Urinary bladder (tissue), 4 donors: ENCODE results near the gene CACNA1A. TPM values are rescaled to one million over a fixed set of nuclear protein-coding genes. Genes with fewer than 3 reads are reported as not detected.
A peak's percentile ranks its signal among the peaks of the same experiment; 100 is the strongest.
"Not testable (repeated sequence)": the region's sequence is repeated elsewhere in the genome, so short reads cannot be mapped to it uniquely, and the experiment has no call there.

Source experiments
- DNase-seq: peaks from one replicate; pipeline ENCODE4 v3.0.0-alpha.2; 2015; ENCODE audit errors: extremely low spot score
- H3K27ac ChIP-seq: one replicate; pipeline ENCODE4 v1.5.1; 2013; ENCODE audit warnings: low read depth, mild to moderate bottlenecking, moderate library complexity
- H3K36me3 ChIP-seq: one replicate; pipeline ENCODE4 v1.6.1; 2013; ENCODE audit warnings: mild to moderate bottlenecking, moderate library complexity; ENCODE audit not compliant: insufficient read depth
- H3K4me1 ChIP-seq: one replicate; pipeline ENCODE4 v1.6.1; 2013; ENCODE audit warnings: mild to moderate bottlenecking, moderate library complexity; ENCODE audit not compliant: insufficient read depth
- H3K4me3 ChIP-seq: one replicate; pipeline ENCODE4 v1.5.1; 2013; ENCODE audit warnings: low read depth, low read length
- WGBS: extraction: QIAGEN DNeasy Blood & Tissue Kit; methylation state at CpG from one replicate; pipeline ENCODE4 v1.1.7; 2013; 5-methylcytosine and 5-hydroxymethylcytosine counted together
- polyA plus RNA-seq: library from polyadenylated mRNA; stranded (reverse); fragments of 200-250 nt; gene quantifications from one replicate; pipeline ENCODE4 v1.2.3, GENCODE V29; 2013
- total RNA-seq: library from RNA; depleted of rRNA; stranded (reverse); fragments of >200 nt; gene quantifications from one replicate; pipeline ENCODE4 v1.2.3, GENCODE V29; 2014
- donor health status: healthy with polysubstance abuse.
- donor health status: healthy.

CACNA1A gene
- total and polyA plus RNA-seq, 2 donors: 0.75 to 1.7 TPM

GRCh38 chr19:13214036-13214730 is 292.1 kb downstream of the CACNA1A start:
- no peak for DNase-seq
- Histone ChIP-seq H3K36me3 (no peaks in the 10 kb centered on the region), H3K4me3 (no peak overlapping the region), H3K4me1 (no peaks in the 10 kb centered on the region), H3K27ac (no peak overlapping the region)
- 89% methylated on average over 19 of the region's 19 CpGs for WGBS

GRCh38 chr19:13212759-13213330 is 293.4 kb downstream of the CACNA1A start:
- no peaks in the 10 kb centered on the region for H3K4me1 ChIP-seq
- no peaks in the 10 kb centered on the region for H3K36me3 ChIP-seq
- WGBS: 72% methylated on average over 7 of the region's 7 CpGs
- H3K27ac ChIP-seq: no peak overlapping the region
- H3K4me3 ChIP-seq: no peak overlapping the region
- DNase-seq: no peak

GRCh38 chr19:13211426-13212308 is 294.6 kb downstream of the CACNA1A start:
- no peak overlapping the region for H3K4me3 ChIP-seq
- H3K4me1 ChIP-seq: no peaks in the 10 kb centered on the region
- H3K27ac ChIP-seq: no peak overlapping the region
- 89% methylated on average over 16 of the region's 16 CpGs for WGBS
- no peaks in the 10 kb centered on the region for H3K36me3 ChIP-seq
- DNase-seq: no peak

- 83% methylated on average over 20 of the region's 20 CpGs for WGBS
- no peak for DNase-seq
- H3K27ac ChIP-seq: no peak overlapping the region
These were observed 295.3 kb downstream of the CACNA1A start for GRCh38 chr19:13210941-13211340.

GRCh38 chr19:13210339-13210775 is 295.9 kb downstream of the CACNA1A start:
- Histone ChIP-seq H3K27ac (no peak overlapping the region), H3K4me1 (no peaks in the 10 kb centered on the region), H3K36me3 (no peaks in the 10 kb centered on the region), H3K4me3 (no peak overlapping the region)
- WGBS: 59% methylated on average over 13 of the region's 13 CpGs
- DNase-seq: no peak

More at GRCh38 chr19:13210941-13211340, 295.3 kb downstream of the CACNA1A start:
- Histone ChIP-seq H3K4me3 (no peak overlapping the region), H3K36me3 (no peaks in the 10 kb centered on the region), H3K4me1 (no peaks in the 10 kb centered on the region)

GRCh38 chr19:13209484-13210338 is 296.6 kb downstream of the CACNA1A start:
- 83% methylated on average over 13 of the region's 13 CpGs for WGBS
- DNase-seq: no peak
- H3K27ac ChIP-seq: no peak overlapping the region
- H3K4me1 ChIP-seq: no peaks in the 10 kb centered on the region
- H3K4me3 ChIP-seq: no peak overlapping the region
- H3K36me3 ChIP-seq: no peaks in the 10 kb centered on the region

GRCh38 chr19:13208672-13209483 is 297.4 kb downstream of the CACNA1A start:
- DNase-seq: no peak
- no peak overlapping the region for H3K27ac ChIP-seq

GRCh38 chr19:13207846-13208671 is 298.2 kb downstream of the CACNA1A start:
- Histone ChIP-seq H3K4me1 (no peaks in the 10 kb centered on the region), H3K36me3 (no peaks in the 10 kb centered on the region), H3K27ac (no peak overlapping the region), H3K4me3 (peak overlapping the region; percentile 53)
- peak; percentile 59 for DNase-seq
- WGBS: 27% methylated on average over 39 of the region's 39 CpGs

More at GRCh38 chr19:13208672-13209483, 297.4 kb downstream of the CACNA1A start:
- 82% methylated on average over 52 of the region's 52 CpGs for WGBS
- Histone ChIP-seq H3K4me3 (peak overlapping the region; percentile 53), H3K4me1 (no peaks in the 10 kb centered on the region), H3K36me3 (no peaks in the 10 kb centered on the region)

GRCh38 chr19:13207237-13207845 is 298.9 kb downstream of the CACNA1A start:
- Histone ChIP-seq H3K36me3 (no peaks in the 10 kb centered on the region), H3K27ac (no peak overlapping the region), H3K4me3 (peak overlapping the region; percentile 53), H3K4me1 (no peaks in the 10 kb centered on the region)
- WGBS: 67% methylated on average over 79 of the region's 79 CpGs
- DNase-seq: no peak

- H3K36me3 ChIP-seq: no peaks in the 10 kb centered on the region
- WGBS: 86% methylated on average over 5 of the region's 5 CpGs
- no peak overlapping the region for H3K4me3 ChIP-seq
- H3K27ac ChIP-seq: no peak overlapping the region
- H3K4me1 ChIP-seq: no peaks in the 10 kb centered on the region
- no peak for DNase-seq
These were observed 299.7 kb downstream of the CACNA1A start for GRCh38 chr19:13206587-13206986.

GRCh38 chr19:13202112-13202511 is 304.2 kb downstream of the CACNA1A start:
- 92% methylated on average over 7 of the region's 7 CpGs for WGBS
- not testable (repeated sequence) for H3K4me1 ChIP-seq, H3K4me3 ChIP-seq, H3K27ac ChIP-seq, DNase-seq, H3K36me3 ChIP-seq
